ENCODE data around the gene WFS1. TPM values are rescaled to one million over a fixed set of nuclear protein-coding genes. Genes with fewer than 3 reads are reported as not detected.

The WFS1 gene
- total RNA-seq, 3 donors from 2014 or later: 32.5 to 58.3 (median 37.1) TPM

GRCh38 chr4:6306299-6306698 lies 36.6 kb downstream of the WFS1 start:
- Histone ChIP-seq H3K4me3 (no peak overlapping the region), H3K9me3 (no peaks in the 10 kb centered on the region), H3K27me3 (no peaks in the 10 kb centered on the region), H3K4me1 (no peaks in the 10 kb centered on the region), H3K36me3 (no peaks in the 10 kb centered on the region), H3K27ac (no peak overlapping the region)
- no peak for TF ChIP-seq CTCF (IDR thresholded peaks at IDR 0.05)
- intact Hi-C loops (cut with DNase I; ENCODE audit: low total_unique reads): no loop called here
- no peak for DNase-seq (ENCODE audit: low spot score in 2 of 2)

- TF ChIP-seq CTCF (IDR thresholded peaks at IDR 0.05) (no peak), POLR2AphosphoS5 (IDR thresholded peaks at IDR 0.05) (no peak), POLR2A (IDR thresholded peaks at IDR 0.05) (no peak)
- no peaks in the 10 kb centered on the region for H3K36me3 ChIP-seq
- H3K4me3 ChIP-seq: no peak overlapping the region
- no peaks in the 10 kb centered on the region for H3K9me3 ChIP-seq
- H3K4me1 ChIP-seq: no peaks in the 10 kb centered on the region
- no peaks in the 10 kb centered on the region for H3K27me3 ChIP-seq
- no peak overlapping the region for H3K27ac ChIP-seq
- intact Hi-C loops (cut with DNase I; ENCODE audit: low total_unique reads): no loop called here
- DNase-seq (ENCODE audit: low spot score in 2 of 2): no peak
Measured at GRCh38 chr4:6307230-6307629, 37.6 kb downstream of the WFS1 start.

- intact Hi-C loops (cut with DNase I; ENCODE audit: low total_unique reads): no loop called here
- Histone ChIP-seq H3K4me1 (no peaks in the 10 kb centered on the region), H3K27me3 (no peaks in the 10 kb centered on the region), H3K9me3 (no peaks in the 10 kb centered on the region), H3K27ac (no peak overlapping the region), H3K4me3 (no peak overlapping the region), H3K36me3 (no peaks in the 10 kb centered on the region)
- DNase-seq (ENCODE audit: low spot score in 2 of 2): no peak
- TF ChIP-seq POLR2A (IDR thresholded peaks at IDR 0.05): no peak
- TF ChIP-seq POLR2AphosphoS5 (IDR thresholded peaks at IDR 0.05): no peak
- TF ChIP-seq CTCF (IDR thresholded peaks at IDR 0.05): no peak
Measured at GRCh38 chr4:6307891-6308290, 38.2 kb downstream of the WFS1 start.

GRCh38 chr4:6308899-6309643 lies 39.4 kb downstream of the WFS1 start:
- H3K4me3 ChIP-seq: peak overlapping the region; percentile 29 to 77 (median 54)
- TF ChIP-seq POLR2A (IDR thresholded peaks at IDR 0.05) (no peak), CTCF (IDR thresholded peaks at IDR 0.05) (peak in 1 of 3 donors; percentile 15)
- no peaks in the 10 kb centered on the region for H3K27me3 ChIP-seq
- no peaks in the 10 kb centered on the region for H3K9me3 ChIP-seq
- no peak for DNase-seq (ENCODE audit: low spot score in 2 of 2)
- H3K27ac ChIP-seq: peak overlapping the region in 1 of 2 donors; percentile 82
- no peaks in the 10 kb centered on the region for H3K4me1 ChIP-seq
- intact Hi-C loops (cut with DNase I; ENCODE audit: low total_unique reads): no loop called here
- H3K36me3 ChIP-seq: no peaks in the 10 kb centered on the region

GRCh38 chr4:6309777-6310176 lies 40.1 kb downstream of the WFS1 start:
- TF ChIP-seq CTCF (IDR thresholded peaks at IDR 0.05): no peak
- no peak for TF ChIP-seq POLR2AphosphoS5 (IDR thresholded peaks at IDR 0.05)
- no peak for TF ChIP-seq POLR2A (IDR thresholded peaks at IDR 0.05)
- H3K4me3 ChIP-seq: peak overlapping the region in 1 of 3 donors; percentile 77
- no peaks in the 10 kb centered on the region for H3K9me3 ChIP-seq
- intact Hi-C loops (cut with DNase I; ENCODE audit: low total_unique reads): no loop called here
- no peaks in the 10 kb centered on the region for H3K36me3 ChIP-seq
- H3K27me3 ChIP-seq: no peaks in the 10 kb centered on the region
- H3K4me1 ChIP-seq: no peaks in the 10 kb centered on the region
- no peak for DNase-seq (ENCODE audit: low spot score in 2 of 2)
- H3K27ac ChIP-seq: no peak overlapping the region
